ENCODE measurements around the gene SURF6.
"Not testable (repeated sequence)": the region's sequence is repeated elsewhere in the genome, so short reads cannot be mapped to it uniquely, and the experiment has no call there.

Gene SURF6

GRCh38 chr9:133332381-133332730 is 3.6 kb downstream of the SURF6 start:
- peaks cover 20% of the 10 kb centered on the region for H3K4me1 Mint-ChIP-seq
- no peak overlapping the region for H3K27ac Mint-ChIP-seq
- peaks cover 6% of the 10 kb centered on the region for H3K27me3 Mint-ChIP-seq (ENCODE audit: low read depth, poor library complexity)
- peaks cover 69% of the 10 kb centered on the region for H3K36me3 Mint-ChIP-seq (ENCODE audit: low read depth)
- H3K9me3 Mint-ChIP-seq = peaks cover 18% of the 10 kb centered on the region
- TF ChIP-seq CTCF (IDR thresholded peaks at IDR 0.05) = no peak
- H3K4me3 Mint-ChIP-seq = no peak overlapping the region
- no peak for DNase-seq

DNA sequence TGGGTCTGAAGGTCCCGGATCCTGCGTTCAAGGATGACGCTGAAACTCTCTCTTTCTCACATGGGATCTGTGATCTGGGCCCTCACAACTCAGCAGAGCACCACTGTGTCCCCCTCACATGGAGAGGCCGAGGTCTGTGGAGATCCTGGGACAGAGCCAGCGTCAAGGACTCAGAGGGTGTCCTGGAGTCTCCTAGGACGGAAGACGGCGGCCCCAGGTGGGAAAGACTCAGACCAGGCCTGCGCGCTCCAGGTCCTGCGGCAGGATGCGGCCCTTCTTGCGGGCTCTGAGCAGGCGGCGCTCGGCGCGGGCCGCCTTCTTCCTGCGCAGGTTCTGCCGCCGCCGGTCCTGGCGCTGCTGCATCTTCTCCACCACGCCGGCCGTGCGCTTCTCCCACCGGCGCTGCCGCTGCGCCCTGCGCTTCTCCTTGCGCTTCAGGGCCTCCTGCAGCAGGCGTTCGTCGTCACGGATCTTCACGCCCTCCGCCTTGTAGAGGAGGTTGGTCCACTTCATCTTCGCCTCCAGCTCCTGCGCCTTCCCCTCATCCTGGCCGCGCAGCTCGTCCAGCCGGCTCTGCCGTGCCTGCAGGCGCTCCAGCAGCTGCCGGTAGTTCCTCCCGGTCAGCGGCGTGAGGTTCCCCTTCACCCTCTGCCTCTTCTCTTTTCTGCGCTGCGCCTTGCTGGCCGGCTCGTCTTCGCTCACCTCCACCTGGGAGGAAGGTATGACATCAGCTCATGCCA is 4.2 kb downstream of the SURF6 start:
- Mint-ChIP-seq H3K9me3 (peaks cover 20% of the 10 kb centered on the region), H3K36me3 (ENCODE audit: low read depth) (peaks cover 70% of the 10 kb centered on the region), H3K4me1 (peaks cover 20% of the 10 kb centered on the region), H3K27ac (no peak overlapping the region), H3K27me3 (ENCODE audit: low read depth, poor library complexity) (peaks cover 9% of the 10 kb centered on the region), H3K4me3 (no peak overlapping the region)
- TF ChIP-seq CTCF (IDR thresholded peaks at IDR 0.05) = no peak
- no peak for DNase-seq

- Mint-ChIP-seq H3K4me1 (peaks cover 15% of the 10 kb centered on the region), H3K36me3 (ENCODE audit: low read depth) (peaks cover 70% of the 10 kb centered on the region), H3K9me3 (peaks cover 20% of the 10 kb centered on the region), H3K27ac (no peak overlapping the region), H3K27me3 (ENCODE audit: low read depth, poor library complexity) (peaks cover 9% of the 10 kb centered on the region), H3K4me3 (no peak overlapping the region)
- no peak for TF ChIP-seq CTCF (IDR thresholded peaks at IDR 0.05)
- no peak for DNase-seq
Measured at GRCh38 chr9:133331221-133331620, 4.8 kb downstream of the SURF6 start.

DNA sequence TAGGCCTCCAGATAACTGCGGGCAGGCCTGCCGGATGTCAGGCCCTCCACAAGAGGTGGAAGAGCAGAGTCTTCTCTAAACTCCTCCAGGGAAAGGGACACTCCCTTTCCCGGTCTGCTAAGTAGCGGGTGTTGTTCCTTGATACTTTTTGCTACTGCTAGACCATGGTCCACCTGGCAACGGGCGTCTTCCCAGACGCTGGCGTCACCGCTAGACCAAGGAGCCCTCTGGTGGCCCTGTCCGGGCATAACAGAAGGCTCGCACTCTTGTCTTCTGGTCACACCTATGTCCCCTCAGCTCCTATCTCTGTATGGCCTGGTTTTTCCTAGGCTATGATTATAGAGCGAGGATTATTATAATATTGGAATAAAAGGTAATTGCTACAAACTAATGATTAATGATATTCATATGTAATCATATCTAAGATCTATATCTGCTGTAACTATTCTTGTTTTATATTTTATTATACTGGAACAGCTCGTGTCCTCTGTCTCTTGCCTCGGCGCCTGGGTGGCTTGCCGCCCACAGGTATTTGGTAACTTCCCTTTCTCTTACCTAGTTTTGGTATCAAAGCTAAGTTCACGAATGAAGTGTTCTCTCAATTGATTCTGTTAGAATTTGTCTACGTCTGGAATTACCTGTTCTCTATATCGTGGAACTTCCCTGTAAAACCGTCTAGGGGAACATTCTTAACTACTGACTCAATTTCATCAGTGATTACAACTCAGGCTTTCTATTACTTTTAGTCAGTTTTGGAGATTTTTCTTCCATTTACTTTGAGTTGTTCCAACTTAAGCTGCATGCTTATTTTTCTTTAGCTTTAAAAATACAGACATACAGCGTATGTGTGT is 6.5 kb downstream of the SURF6 start:
- TF ChIP-seq CTCF (IDR thresholded peaks at IDR 0.05) = peak; percentile 56
- DNase-seq, H3K4me1 Mint-ChIP-seq, H3K27ac Mint-ChIP-seq, H3K4me3 Mint-ChIP-seq: not testable (repeated sequence)
- Mint-ChIP-seq H3K36me3 (ENCODE audit: low read depth) (peaks cover 65% of the 10 kb centered on the region), H3K27me3 (ENCODE audit: low read depth, poor library complexity) (peaks cover 17% of the 10 kb centered on the region), H3K9me3 (peaks cover 35% of the 10 kb centered on the region)

DNA sequence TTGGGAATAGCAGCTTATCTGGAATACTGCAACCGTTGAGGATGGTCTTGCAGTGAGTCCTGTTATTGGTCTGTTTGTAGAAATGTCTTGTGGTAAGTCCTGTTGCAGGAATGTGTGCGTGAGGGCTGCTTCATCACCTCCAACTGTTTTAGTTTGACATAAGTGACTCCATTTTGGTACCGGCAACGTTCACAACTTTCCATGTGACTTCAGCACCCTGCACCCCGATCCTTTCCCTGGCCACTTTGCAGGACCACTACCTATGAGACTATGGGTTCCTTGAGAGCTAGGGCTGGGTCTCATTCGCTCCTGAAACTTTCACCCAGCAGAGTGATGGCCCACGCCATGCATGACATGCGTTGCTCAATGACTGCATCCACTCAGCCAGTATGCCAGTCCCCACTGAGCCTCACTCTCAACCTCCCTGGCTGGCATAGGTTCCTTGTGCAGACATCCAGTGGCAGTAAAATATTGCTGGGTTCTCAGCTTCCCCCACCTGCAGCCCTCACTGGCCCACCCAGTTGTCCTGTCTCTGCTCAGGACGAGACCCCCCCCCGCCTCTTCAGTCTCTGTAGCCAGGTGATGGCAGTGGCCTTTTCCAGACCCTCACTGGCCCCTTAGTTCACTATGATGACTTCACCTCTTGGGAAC is 8.0 kb downstream of the SURF6 start:
- Mint-ChIP-seq H3K27me3 (ENCODE audit: low read depth, poor library complexity) (peaks cover 17% of the 10 kb centered on the region), H3K36me3 (ENCODE audit: low read depth) (peaks cover 50% of the 10 kb centered on the region), H3K4me1 (no peaks in the 10 kb centered on the region), H3K4me3 (no peak overlapping the region), H3K27ac (no peak overlapping the region), H3K9me3 (peaks cover 45% of the 10 kb centered on the region)
- TF ChIP-seq CTCF (IDR thresholded peaks at IDR 0.05) = no peak
- no peak for DNase-seq

DNA sequence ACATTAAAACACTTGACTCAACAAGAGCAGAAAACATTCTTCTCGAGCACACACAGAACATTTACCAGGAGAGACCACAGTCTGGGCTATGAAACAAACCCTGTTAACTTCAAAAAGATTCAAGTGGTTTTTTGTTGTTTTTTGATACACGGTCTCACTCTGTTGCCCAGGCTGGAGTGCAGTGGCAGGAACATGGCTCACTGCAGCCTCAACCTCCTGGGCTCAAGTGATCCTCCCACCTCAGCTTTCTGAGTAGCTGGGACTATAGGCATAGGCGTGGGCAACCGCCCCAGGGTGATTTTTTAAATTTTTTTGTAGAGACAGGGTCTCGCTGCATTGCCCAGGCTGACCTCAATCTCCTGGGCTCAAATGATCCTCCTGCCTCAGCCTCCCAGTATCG is 9.0 kb downstream of the SURF6 start:
- peaks cover 17% of the 10 kb centered on the region for H3K27me3 Mint-ChIP-seq (ENCODE audit: low read depth, poor library complexity)
- H3K36me3 Mint-ChIP-seq (ENCODE audit: low read depth) = peaks cover 41% of the 10 kb centered on the region
- DNase-seq, H3K4me3 Mint-ChIP-seq, H3K27ac Mint-ChIP-seq, H3K4me1 Mint-ChIP-seq: not testable (repeated sequence)
- peaks cover 45% of the 10 kb centered on the region for H3K9me3 Mint-ChIP-seq
